ENCODE data around the gene ERMP1.

Gene ERMP1

GRCh38 chr9:5869315-5870019 is 36.5 kb upstream of the ERMP1 start:
- peaks cover 6% of the 10 kb centered on the region for H3K27me3 Mint-ChIP-seq (ENCODE audit: low read depth, poor library complexity)
- no peak overlapping the region for H3K27ac Mint-ChIP-seq
- H3K4me3 Mint-ChIP-seq: no peak overlapping the region
- no peaks in the 10 kb centered on the region for H3K36me3 Mint-ChIP-seq (ENCODE audit: low read depth)
- TF ChIP-seq CTCF (IDR thresholded peaks at IDR 0.05): no peak
- H3K9me3 Mint-ChIP-seq: no peaks in the 10 kb centered on the region
- no peak for DNase-seq
- H3K4me1 Mint-ChIP-seq: peaks cover 22% of the 10 kb centered on the region

GRCh38 chr9:5868235-5868634 is 35.3 kb upstream of the ERMP1 start:
- H3K27ac Mint-ChIP-seq: no peak overlapping the region
- no peaks in the 10 kb centered on the region for H3K27me3 Mint-ChIP-seq (ENCODE audit: low read depth, poor library complexity)
- peaks cover 17% of the 10 kb centered on the region for H3K4me1 Mint-ChIP-seq
- no peaks in the 10 kb centered on the region for H3K36me3 Mint-ChIP-seq (ENCODE audit: low read depth)
- H3K4me3 Mint-ChIP-seq: no peak overlapping the region
- TF ChIP-seq CTCF (IDR thresholded peaks at IDR 0.05): no peak
- H3K9me3 Mint-ChIP-seq: no peaks in the 10 kb centered on the region
- DNase-seq: no peak

- no peak for TF ChIP-seq CTCF (IDR thresholded peaks at IDR 0.05)
- Mint-ChIP-seq H3K4me1 (peaks cover 15% of the 10 kb centered on the region), H3K27ac (no peak overlapping the region), H3K9me3 (no peaks in the 10 kb centered on the region), H3K27me3 (ENCODE audit: low read depth, poor library complexity) (no peaks in the 10 kb centered on the region), H3K36me3 (ENCODE audit: low read depth) (no peaks in the 10 kb centered on the region), H3K4me3 (no peak overlapping the region)
- no peak for DNase-seq
These were observed 33.8 kb upstream of the ERMP1 start for GRCh38 chr9:5866685-5867084.

- H3K4me3 Mint-ChIP-seq: no peak overlapping the region
- no peaks in the 10 kb centered on the region for H3K9me3 Mint-ChIP-seq
These were observed 33.4 kb upstream of the ERMP1 start for GRCh38 chr9:5866272-5866671.

GRCh38 chr9:5864446-5864845 is 31.5 kb upstream of the ERMP1 start:
- no peak for DNase-seq

More at GRCh38 chr9:5866272-5866671, 33.4 kb upstream of the ERMP1 start:
- DNase-seq: no peak
- Mint-ChIP-seq H3K27me3 (ENCODE audit: low read depth, poor library complexity) (peaks cover 2% of the 10 kb centered on the region), H3K4me1 (peaks cover 19% of the 10 kb centered on the region), H3K27ac (no peak overlapping the region), H3K36me3 (ENCODE audit: low read depth) (no peaks in the 10 kb centered on the region)
- TF ChIP-seq CTCF (IDR thresholded peaks at IDR 0.05): no peak

More at GRCh38 chr9:5864446-5864845, 31.5 kb upstream of the ERMP1 start:
- no peaks in the 10 kb centered on the region for H3K9me3 Mint-ChIP-seq
- peaks cover 6% of the 10 kb centered on the region for H3K27me3 Mint-ChIP-seq (ENCODE audit: low read depth, poor library complexity)
- H3K27ac Mint-ChIP-seq: peak overlapping the region; percentile 18
- H3K4me3 Mint-ChIP-seq: no peak overlapping the region
- no peaks in the 10 kb centered on the region for H3K36me3 Mint-ChIP-seq (ENCODE audit: low read depth)
- H3K4me1 Mint-ChIP-seq: peaks cover 24% of the 10 kb centered on the region
- TF ChIP-seq CTCF (IDR thresholded peaks at IDR 0.05): no peak

All from nephron progenitor cell (in vitro differentiated cells).